ENCODE measurements around the gene TRMT1.

Gene TRMT1

DNA sequence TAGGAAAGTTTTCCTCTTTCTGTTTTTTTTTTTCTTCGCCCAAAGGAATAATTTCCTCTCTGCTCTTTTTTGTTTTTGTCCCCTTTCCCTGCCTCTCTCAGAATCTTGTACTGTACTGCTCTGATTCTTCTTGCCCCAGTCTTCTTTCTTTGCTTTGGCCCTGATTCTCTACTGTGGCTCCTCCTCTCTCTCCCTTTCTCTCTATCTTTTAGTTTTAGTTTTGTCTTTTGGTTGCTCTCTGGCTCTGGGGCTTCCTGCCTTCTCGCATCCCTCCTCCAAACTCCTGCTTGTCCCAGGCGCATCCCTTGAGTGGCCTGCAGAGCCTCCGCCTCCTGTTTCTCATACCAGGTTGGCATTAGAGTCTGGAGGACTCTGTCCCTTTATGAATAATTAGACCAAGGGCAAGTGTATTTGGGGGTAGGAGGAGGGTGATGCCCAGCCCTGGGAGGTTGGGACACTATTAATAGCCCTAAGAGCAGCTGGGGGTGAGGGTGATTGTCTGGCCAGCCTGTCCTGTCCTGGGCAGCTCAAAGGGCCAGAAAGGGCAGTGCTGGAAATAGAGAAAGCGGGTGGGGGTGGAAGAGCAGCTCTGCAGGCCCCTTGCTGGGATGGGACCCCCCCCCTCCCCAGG, 53.0 kb downstream of the TRMT1 start:
- no peak overlapping the region for H3K27ac ChIP-seq (ENCODE audit: low read length, poor library complexity, severe bottlenecking)
- no peak overlapping the region for H2BK12ac ChIP-seq (ENCODE audit: low read length in 2 of 2)
- H3K4ac ChIP-seq (ENCODE audit: low read depth in 1 of 2, low read length in 2 of 2): no peak overlapping the region
- H3K36me3 ChIP-seq (ENCODE audit: control insufficient read depth in 1 of 2, insufficient read depth in 2 of 2, low read depth in 1 of 2, low read length in 2 of 2): peaks cover 0 to 18% of the 10 kb centered on the region in 2 experiments
- H2AFZ ChIP-seq (ENCODE audit: low read depth, low read length): no peak overlapping the region
- H3K9me3 ChIP-seq (ENCODE audit: control insufficient read depth, low read length): no peaks in the 10 kb centered on the region
- H2BK120ac ChIP-seq (ENCODE audit: low read depth, low read length): no peak overlapping the region
- WGBS: 76% methylated on average over 5 of the region's 5 CpGs
- H2BK5ac ChIP-seq (ENCODE audit: low read depth, low read length, poor library complexity, severe bottlenecking): no peak overlapping the region
- H4K91ac ChIP-seq (ENCODE audit: low read length): no peak overlapping the region
- DNase-seq: no peak
- no peak overlapping the region for H4K8ac ChIP-seq (ENCODE audit: low read length)
- peak overlapping the region; percentile 79 for H3K9ac ChIP-seq (ENCODE audit: low read length)
- no peak overlapping the region for H3K23ac ChIP-seq (ENCODE audit: low read length in 2 of 2)
- no peak overlapping the region for H3K4me2 ChIP-seq (ENCODE audit: low read length, poor library complexity, severe bottlenecking)
- H3K4me3 ChIP-seq (ENCODE audit: insufficient read depth in 1 of 2, low read depth in 1 of 2, low read length in 2 of 2): no peak overlapping the region
- H3K27me3 ChIP-seq (ENCODE audit: control insufficient read depth in 1 of 2, insufficient read depth in 1 of 2, low read length in 2 of 2): peaks cover 0 to 59% of the 10 kb centered on the region in 2 experiments
- H2BK15ac ChIP-seq (ENCODE audit: low read depth, poor library complexity, severe bottlenecking): no peak overlapping the region
- H3K18ac ChIP-seq (ENCODE audit: low read depth in 1 of 2, low read length in 2 of 2): no peak overlapping the region
- peaks cover 18% of the 10 kb centered on the region for H3K4me1 ChIP-seq (ENCODE audit: control insufficient read depth, insufficient read depth, low read depth, low read length)
- H3K14ac ChIP-seq (ENCODE audit: low read length in 2 of 2): no peak overlapping the region
- no peak overlapping the region for H2AK5ac ChIP-seq (ENCODE audit: low read length, severe bottlenecking)
- no peaks in the 10 kb centered on the region for H3K79me1 ChIP-seq (replicated peaks; ENCODE audit: low read length, poor library complexity, severe bottlenecking)

DNA sequence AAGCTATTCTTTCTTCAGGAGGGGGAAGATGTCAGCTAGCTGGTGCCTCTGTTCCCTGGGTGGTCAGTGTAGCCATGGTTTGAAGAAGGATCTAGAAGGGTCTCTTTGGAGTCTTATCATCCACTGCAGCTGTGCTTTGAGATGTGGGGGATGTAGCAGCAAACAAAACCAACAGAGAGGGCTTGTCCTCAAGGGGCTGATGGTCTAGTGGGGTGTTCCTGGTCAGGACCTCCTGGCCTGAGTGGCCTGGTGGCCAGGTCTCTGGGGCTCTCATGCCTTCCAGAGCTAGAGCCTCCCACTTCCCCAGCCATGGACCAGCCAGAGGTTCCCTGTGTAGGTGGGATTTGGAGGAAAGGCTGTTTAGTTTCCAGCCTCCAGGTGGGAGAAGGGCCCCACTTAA, 54.2 kb downstream of the TRMT1 start:
- Histone ChIP-seq H3K4me1 (ENCODE audit: control insufficient read depth, insufficient read depth, low read depth, low read length) (peaks cover 27% of the 10 kb centered on the region), H3K4me2 (ENCODE audit: low read length, poor library complexity, severe bottlenecking) (no peak overlapping the region), H3K9me3 (ENCODE audit: control insufficient read depth, low read length) (no peaks in the 10 kb centered on the region), H3K14ac (ENCODE audit: low read length in 2 of 2) (no peak overlapping the region), H3K9ac (ENCODE audit: low read length) (peak overlapping the region; percentile 79), H2BK120ac (ENCODE audit: low read depth, low read length) (no peak overlapping the region), H3K4me3 (ENCODE audit: insufficient read depth in 1 of 2, low read depth in 1 of 2, low read length in 2 of 2) (peak overlapping the region in 1 of 2 experiments; percentile 66), H3K27me3 (ENCODE audit: control insufficient read depth in 1 of 2, insufficient read depth in 1 of 2, low read length in 2 of 2) (peaks cover 0 to 51% of the 10 kb centered on the region in 2 experiments), H4K91ac (ENCODE audit: low read length) (no peak overlapping the region), H2BK5ac (ENCODE audit: low read depth, low read length, poor library complexity, severe bottlenecking) (no peak overlapping the region), H3K23ac (ENCODE audit: low read length in 2 of 2) (no peak overlapping the region), H3K18ac (ENCODE audit: low read depth in 1 of 2, low read length in 2 of 2) (no peak overlapping the region), H3K36me3 (ENCODE audit: control insufficient read depth in 1 of 2, insufficient read depth in 2 of 2, low read depth in 1 of 2, low read length in 2 of 2) (peaks cover 0 to 16% of the 10 kb centered on the region in 2 experiments), H2AFZ (ENCODE audit: low read depth, low read length) (no peak overlapping the region), H2AK5ac (ENCODE audit: low read length, severe bottlenecking) (no peak overlapping the region), H3K79me1 (replicated peaks; ENCODE audit: low read length, poor library complexity, severe bottlenecking) (no peaks in the 10 kb centered on the region), H3K27ac (ENCODE audit: low read length, poor library complexity, severe bottlenecking) (no peak overlapping the region), H4K8ac (ENCODE audit: low read length) (no peak overlapping the region), H3K4ac (ENCODE audit: low read depth in 1 of 2, low read length in 2 of 2) (no peak overlapping the region), H2BK12ac (ENCODE audit: low read length in 2 of 2) (no peak overlapping the region), H2BK15ac (ENCODE audit: low read depth, poor library complexity, severe bottlenecking) (no peak overlapping the region)
- DNase-seq: no peak

DNA sequence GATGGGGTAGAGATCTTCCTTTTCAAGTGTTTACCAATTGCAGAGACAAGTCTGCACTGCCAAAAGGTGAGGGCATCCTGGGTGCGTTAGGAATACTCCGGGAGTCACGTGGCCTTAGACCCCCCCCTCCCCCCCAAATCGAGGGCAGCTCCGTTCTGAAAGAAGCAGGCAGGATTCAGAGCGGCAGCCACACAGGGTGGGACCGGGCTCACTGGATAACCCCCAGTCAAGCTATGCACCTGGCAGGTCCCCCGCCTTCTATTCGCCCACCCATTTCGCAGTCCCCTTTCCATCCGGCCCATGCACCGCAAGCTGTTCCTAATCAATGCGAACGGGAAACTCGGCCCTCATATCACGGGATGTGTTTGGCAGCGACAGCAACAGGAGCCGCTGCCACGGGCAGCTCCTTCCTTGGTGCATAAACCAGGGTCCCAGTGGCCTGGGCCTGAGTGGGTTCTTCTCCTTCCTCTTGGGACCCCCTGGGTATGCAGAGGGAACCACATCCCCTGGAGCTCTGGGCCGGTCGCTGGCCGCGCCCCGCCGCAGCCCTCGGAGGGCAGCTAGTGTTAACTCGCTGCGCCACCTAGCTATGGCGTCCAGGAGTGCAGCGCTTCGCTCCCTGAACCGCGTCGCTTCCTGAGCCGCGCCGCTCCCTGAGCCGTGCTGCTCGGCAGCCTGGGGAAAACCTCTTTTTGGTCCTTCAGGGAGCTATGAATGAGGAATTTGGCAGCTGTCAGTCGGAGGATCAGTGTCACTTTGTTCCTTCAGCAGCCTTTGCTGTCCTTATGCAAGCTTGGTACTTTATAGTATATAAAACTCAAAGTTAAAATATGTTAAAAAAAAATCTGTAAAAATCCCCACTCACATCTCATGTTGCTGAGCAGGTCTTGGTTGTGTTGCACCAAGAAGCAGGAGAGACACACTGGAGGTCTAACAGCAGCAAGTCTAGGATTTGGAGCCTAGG, 55.3 kb downstream of the TRMT1 start:
- Histone ChIP-seq H2AFZ (ENCODE audit: low read depth, low read length) (no peak overlapping the region), H3K36me3 (ENCODE audit: control insufficient read depth in 1 of 2, insufficient read depth in 2 of 2, low read depth in 1 of 2, low read length in 2 of 2) (peaks cover 0 to 11% of the 10 kb centered on the region in 2 experiments), H3K27ac (ENCODE audit: low read length, poor library complexity, severe bottlenecking) (no peak overlapping the region), H3K4me3 (ENCODE audit: insufficient read depth in 1 of 2, low read depth in 1 of 2, low read length in 2 of 2) (peak overlapping the region; percentile 41 to 66), H2BK120ac (ENCODE audit: low read depth, low read length) (peak overlapping the region; percentile 66), H4K8ac (ENCODE audit: low read length) (peak overlapping the region; percentile 83), H3K23ac (ENCODE audit: low read length in 2 of 2) (no peak overlapping the region), H4K91ac (ENCODE audit: low read length) (no peak overlapping the region), H2BK12ac (ENCODE audit: low read length in 2 of 2) (peak overlapping the region; percentile 21 to 35), H3K4me1 (ENCODE audit: control insufficient read depth, insufficient read depth, low read depth, low read length) (peaks cover 37% of the 10 kb centered on the region), H3K18ac (ENCODE audit: low read depth in 1 of 2, low read length in 2 of 2) (peak overlapping the region; percentile 60 to 67), H2AK5ac (ENCODE audit: low read length, severe bottlenecking) (no peak overlapping the region), H3K4me2 (ENCODE audit: low read length, poor library complexity, severe bottlenecking) (peak overlapping the region; percentile 98), H3K79me1 (replicated peaks; ENCODE audit: low read length, poor library complexity, severe bottlenecking) (no peaks in the 10 kb centered on the region), H3K27me3 (ENCODE audit: control insufficient read depth in 1 of 2, insufficient read depth in 1 of 2, low read length in 2 of 2) (peaks cover 0 to 43% of the 10 kb centered on the region in 2 experiments), H2BK5ac (ENCODE audit: low read depth, low read length, poor library complexity, severe bottlenecking) (no peak overlapping the region), H3K14ac (ENCODE audit: low read length in 2 of 2) (peak overlapping the region in 1 of 2 experiments; percentile 71), H3K4ac (ENCODE audit: low read depth in 1 of 2, low read length in 2 of 2) (no peak overlapping the region), H2BK15ac (ENCODE audit: low read depth, poor library complexity, severe bottlenecking) (peak overlapping the region; percentile 39), H3K9ac (ENCODE audit: low read length) (peak overlapping the region; percentile 79), H3K9me3 (ENCODE audit: control insufficient read depth, low read length) (no peaks in the 10 kb centered on the region)
- DNase-seq: peak; percentile 76
- 2% methylated on average over 37 of the region's 40 CpGs for WGBS
